ENCODE measurements around the gene MSTN. TPM values are rescaled to one million over a fixed set of nuclear protein-coding genes. Genes with fewer than 3 reads are reported as not detected.

MSTN gene
- total RNA-seq = not detected
- 0.02 TPM for total RNA-seq (2013)

DNA sequence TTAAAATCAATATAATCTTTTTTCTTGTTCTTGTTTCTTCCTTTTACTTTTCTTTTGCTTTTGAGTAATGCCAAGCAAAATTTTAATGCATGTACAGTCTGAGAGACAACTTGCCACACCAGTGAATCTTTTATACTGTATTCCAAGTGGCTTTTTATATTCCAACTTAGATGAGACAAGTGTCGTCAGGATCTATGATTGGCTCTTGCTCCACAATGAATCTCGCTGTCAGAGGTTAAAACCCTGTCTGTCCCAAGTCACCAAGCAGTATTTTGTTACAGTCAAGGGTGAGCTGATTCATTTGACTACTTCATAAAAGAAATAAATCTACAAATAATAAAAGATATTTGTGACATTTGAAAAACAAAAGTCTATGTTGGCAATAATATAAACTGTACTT lies at the start of gene MSTN:
MSTN (minus strand) TSS at position 129 of the 400 bp plus-strand sequence. CDS start 133 bp downstream, outside the sequence.
- ATAC-seq (no peak), DNase-seq (no peak)
- Mint-ChIP-seq H3K27ac (no peak within 1 kb of the TSS), H3K4me1 (no peaks in the 10 kb centered on the region), H3K36me3 (no peaks in the 10 kb centered on the region), H3K4me3 (no peak within 1 kb of the TSS), H3K27me3 (ENCODE audit: low read depth in 2 of 2) (peaks cover 0 to 11% of the 10 kb centered on the region in 2 donors), H3K9me3 (no peaks in the 10 kb centered on the region)
- intact Hi-C loops (cut with micrococcal nuclease) = no loop called here
- no peak for TF ChIP-seq CTCF (IDR thresholded peaks at IDR 0.05)
- H3K27ac ChIP-seq (ENCODE audit: low read length) = no peak within 1 kb of the TSS
- H3K9me3 ChIP-seq (ENCODE audit: control insufficient read depth, insufficient read depth, low read length) = no peaks in the 10 kb centered on the region
- no peak within 1 kb of the TSS for H3K4me3 ChIP-seq (ENCODE audit: low read length)
- H3K4me1 ChIP-seq (ENCODE audit: control insufficient read depth, insufficient read depth, low read length) = no peaks in the 10 kb centered on the region
- H3K36me3 ChIP-seq (ENCODE audit: control insufficient read depth, insufficient read depth, low read length) = no peaks in the 10 kb centered on the region
- H3K27me3 ChIP-seq (ENCODE audit: control insufficient read depth, insufficient read depth, low read length) = no peaks in the 10 kb centered on the region
- WGBS (ENCODE audit: insufficient coverage) = 91% methylated on average over 2 of the region's 2 CpGs

- Histone ChIP-seq H3K27me3 (ENCODE audit: control insufficient read depth, insufficient read depth, low read length) (no peaks in the 10 kb centered on the region), H3K27ac (ENCODE audit: low read length) (no peak overlapping the region), H3K9me3 (ENCODE audit: control insufficient read depth, insufficient read depth, low read length) (no peaks in the 10 kb centered on the region), H3K4me1 (ENCODE audit: control insufficient read depth, insufficient read depth, low read length) (no peaks in the 10 kb centered on the region), H3K36me3 (ENCODE audit: control insufficient read depth, insufficient read depth, low read length) (no peaks in the 10 kb centered on the region), H3K4me3 (ENCODE audit: low read length) (no peak overlapping the region)
- no peak for TF ChIP-seq CTCF (IDR thresholded peaks at IDR 0.05)
- Mint-ChIP-seq H3K36me3 (no peaks in the 10 kb centered on the region), H3K27ac (no peak overlapping the region), H3K4me1 (no peaks in the 10 kb centered on the region), H3K27me3 (ENCODE audit: low read depth in 2 of 2) (peaks cover 12 to 16% of the 10 kb centered on the region in 2 donors), H3K4me3 (no peak overlapping the region), H3K9me3 (peaks cover 0 to 2% of the 10 kb centered on the region in 2 donors)
- ATAC-seq (no peak), DNase-seq (no peak)
- intact Hi-C loops (cut with micrococcal nuclease) = no loop called here
- WGBS (ENCODE audit: insufficient coverage) = 80% methylated on average over 1 of the region's 1 CpG
Observed at GRCh38 chr2:190111166-190111565, 48.6 kb upstream of the MSTN start.

DNA sequence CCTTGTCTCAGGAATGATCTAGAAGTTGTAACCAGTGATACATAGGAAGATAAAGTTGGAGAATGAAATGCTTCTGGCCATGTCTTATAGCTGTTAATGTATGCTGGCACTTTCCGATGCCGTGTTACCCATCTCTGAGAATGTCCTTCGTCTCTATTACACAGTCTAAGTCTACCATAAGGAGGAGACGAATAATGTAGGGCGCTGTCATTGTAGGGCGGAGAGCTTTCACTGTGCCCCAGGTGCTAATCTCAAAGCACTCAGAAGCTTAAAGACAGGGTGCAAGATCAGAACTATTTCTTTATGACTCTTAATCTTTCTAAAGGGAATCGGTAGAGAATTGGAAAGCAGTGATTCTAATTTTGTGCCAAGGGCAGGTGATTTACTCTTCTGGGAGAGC lies 48.2 kb upstream of the MSTN start:
- no peak overlapping the region for H3K27ac ChIP-seq (ENCODE audit: low read length)
- H3K27me3 Mint-ChIP-seq (ENCODE audit: low read depth in 2 of 2) = peaks cover 10 to 18% of the 10 kb centered on the region in 2 donors
- no peak for ATAC-seq
- H3K4me3 Mint-ChIP-seq = no peak overlapping the region
- H3K4me1 Mint-ChIP-seq = no peaks in the 10 kb centered on the region
- H3K4me3 ChIP-seq (ENCODE audit: low read length) = no peak overlapping the region
- no peak overlapping the region for H3K27ac Mint-ChIP-seq
- peaks cover 0 to 2% of the 10 kb centered on the region in 2 donors for H3K9me3 Mint-ChIP-seq
- intact Hi-C loops (cut with micrococcal nuclease) = no loop called here
- TF ChIP-seq CTCF (IDR thresholded peaks at IDR 0.05) = no peak
- no peaks in the 10 kb centered on the region for H3K27me3 ChIP-seq (ENCODE audit: control insufficient read depth, insufficient read depth, low read length)
- H3K4me1 ChIP-seq (ENCODE audit: control insufficient read depth, insufficient read depth, low read length) = no peaks in the 10 kb centered on the region
- H3K36me3 Mint-ChIP-seq = no peaks in the 10 kb centered on the region
- no peak for DNase-seq
- no peaks in the 10 kb centered on the region for H3K9me3 ChIP-seq (ENCODE audit: control insufficient read depth, insufficient read depth, low read length)
- H3K36me3 ChIP-seq (ENCODE audit: control insufficient read depth, insufficient read depth, low read length) = no peaks in the 10 kb centered on the region
- 97% methylated on average over 7 of the region's 7 CpGs for WGBS (ENCODE audit: insufficient coverage)

DNA sequence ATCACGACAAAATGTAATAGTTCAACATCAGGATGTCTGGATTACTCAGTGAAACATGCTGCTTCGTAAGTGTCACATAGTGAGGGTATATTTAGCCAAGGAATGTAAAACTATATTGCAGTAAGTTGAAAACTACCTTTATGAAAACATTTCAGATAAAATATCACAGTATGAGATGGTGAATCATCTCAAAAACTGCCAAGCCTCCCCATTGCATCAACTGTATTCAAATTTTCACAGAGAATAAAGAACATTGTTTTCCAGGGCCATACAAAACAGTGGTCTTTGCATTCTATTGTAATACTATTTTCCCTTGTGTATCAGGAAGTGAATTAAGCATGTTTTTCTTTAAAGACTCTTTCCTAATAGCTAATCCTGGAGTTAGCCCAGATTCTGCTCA lies 47.6 kb upstream of the MSTN start:
- no peak overlapping the region for H3K4me3 Mint-ChIP-seq
- H3K9me3 ChIP-seq (ENCODE audit: control insufficient read depth, insufficient read depth, low read length) = no peaks in the 10 kb centered on the region
- 93% methylated on average over 2 of the region's 2 CpGs for WGBS (ENCODE audit: insufficient coverage)
- no peak for DNase-seq
- H3K4me1 ChIP-seq (ENCODE audit: control insufficient read depth, insufficient read depth, low read length) = no peaks in the 10 kb centered on the region
- H3K36me3 Mint-ChIP-seq = no peaks in the 10 kb centered on the region
- peaks cover 0 to 2% of the 10 kb centered on the region in 2 donors for H3K9me3 Mint-ChIP-seq
- intact Hi-C loops (cut with micrococcal nuclease) = no loop called here
- no peak overlapping the region for H3K4me3 ChIP-seq (ENCODE audit: low read length)
- no peak for TF ChIP-seq CTCF (IDR thresholded peaks at IDR 0.05)
- H3K27me3 Mint-ChIP-seq (ENCODE audit: low read depth in 2 of 2) = peaks cover 11 to 23% of the 10 kb centered on the region in 2 donors
- ATAC-seq = no peak
- no peaks in the 10 kb centered on the region for H3K27me3 ChIP-seq (ENCODE audit: control insufficient read depth, insufficient read depth, low read length)
- no peak overlapping the region for H3K27ac ChIP-seq (ENCODE audit: low read length)
- H3K27ac Mint-ChIP-seq = no peak overlapping the region
- no peaks in the 10 kb centered on the region for H3K36me3 ChIP-seq (ENCODE audit: control insufficient read depth, insufficient read depth, low read length)
- H3K4me1 Mint-ChIP-seq = no peaks in the 10 kb centered on the region
